Dermis microvascular lymphatic vessel endothelial cell (primary cell): Measurements from ENCODE around the gene GP9. TPM values are rescaled to one million over a fixed set of nuclear protein-coding genes. Genes with fewer than 3 reads are reported as not detected.

ENCODE experiments used
- DNase-seq, 2 donors: peaks; one replicate each; pipeline versions ENCODE4 v3.0.0 to v3.0.0-alpha.2; 2010; ENCODE audit warnings: low read depth in 2 of 2
- total RNA-seq: library from RNA; depleted of rRNA; stranded (reverse); fragments of >200 nt; gene quantifications from 2 replicates; pipeline ENCODE4 v1.2.1, GENCODE V29; 2014

GP9 gene
- total RNA-seq, 1 donor from 2014 or later: not detected

DNA sequence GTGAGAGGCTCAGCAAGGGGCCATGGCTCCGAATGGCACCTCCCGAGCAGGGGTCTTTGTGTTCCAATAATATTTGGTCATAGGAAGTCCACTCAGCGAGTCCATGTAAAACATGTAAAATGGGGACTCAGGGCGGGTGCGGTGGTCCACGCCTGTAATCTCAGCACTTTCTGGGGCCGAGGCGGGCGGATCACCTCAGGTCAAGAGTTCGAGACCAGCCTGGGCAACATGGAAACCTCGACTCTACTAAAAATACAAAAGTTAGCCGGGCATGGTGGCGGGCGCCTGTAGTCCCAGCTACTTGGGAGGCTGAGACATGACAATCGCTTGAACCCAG is 33.1 kb upstream of the GP9 start:
- no peak for DNase-seq

DNA sequence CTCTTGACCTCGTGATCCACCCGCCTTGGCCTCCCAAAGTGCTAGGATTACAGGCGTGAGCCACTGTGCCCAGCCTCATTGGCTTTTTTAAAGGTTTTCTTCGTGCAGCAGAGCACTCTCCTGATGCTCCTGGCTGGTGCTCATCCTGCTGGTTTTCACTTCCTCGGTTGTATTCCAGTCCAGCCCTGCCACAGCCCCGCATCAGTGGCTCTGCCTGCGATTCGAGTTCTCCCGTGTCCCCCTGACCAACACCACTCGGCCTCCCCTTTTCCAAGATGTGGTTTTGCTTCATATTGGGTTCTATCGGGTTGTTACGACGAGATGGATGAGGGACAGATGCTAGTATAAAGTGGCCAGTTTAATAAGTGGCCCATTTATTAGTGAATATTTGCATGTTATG is 31.7 kb upstream of the GP9 start:
- DNase-seq: no peak

DNA sequence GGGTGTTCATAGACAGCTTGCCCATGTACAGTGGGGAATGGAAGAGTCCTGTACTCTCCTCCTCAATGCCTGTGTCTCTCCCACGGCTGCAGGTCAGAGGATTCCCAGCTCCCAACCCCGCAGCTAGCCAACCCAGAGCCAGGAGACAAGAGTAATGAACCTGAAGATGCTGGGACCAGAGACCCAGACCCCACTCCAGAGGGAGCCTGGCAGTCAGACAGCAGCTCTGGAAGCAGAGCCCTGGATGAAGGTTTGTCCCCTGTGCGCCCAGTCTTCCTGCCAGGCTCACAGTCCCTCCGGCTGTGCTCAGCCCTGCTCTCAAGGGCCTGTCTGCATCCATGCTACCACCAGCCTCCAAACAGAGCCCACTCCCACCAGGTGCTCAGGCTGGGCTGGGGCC is 30.0 kb upstream of the GP9 start:
- no peak for DNase-seq

DNA sequence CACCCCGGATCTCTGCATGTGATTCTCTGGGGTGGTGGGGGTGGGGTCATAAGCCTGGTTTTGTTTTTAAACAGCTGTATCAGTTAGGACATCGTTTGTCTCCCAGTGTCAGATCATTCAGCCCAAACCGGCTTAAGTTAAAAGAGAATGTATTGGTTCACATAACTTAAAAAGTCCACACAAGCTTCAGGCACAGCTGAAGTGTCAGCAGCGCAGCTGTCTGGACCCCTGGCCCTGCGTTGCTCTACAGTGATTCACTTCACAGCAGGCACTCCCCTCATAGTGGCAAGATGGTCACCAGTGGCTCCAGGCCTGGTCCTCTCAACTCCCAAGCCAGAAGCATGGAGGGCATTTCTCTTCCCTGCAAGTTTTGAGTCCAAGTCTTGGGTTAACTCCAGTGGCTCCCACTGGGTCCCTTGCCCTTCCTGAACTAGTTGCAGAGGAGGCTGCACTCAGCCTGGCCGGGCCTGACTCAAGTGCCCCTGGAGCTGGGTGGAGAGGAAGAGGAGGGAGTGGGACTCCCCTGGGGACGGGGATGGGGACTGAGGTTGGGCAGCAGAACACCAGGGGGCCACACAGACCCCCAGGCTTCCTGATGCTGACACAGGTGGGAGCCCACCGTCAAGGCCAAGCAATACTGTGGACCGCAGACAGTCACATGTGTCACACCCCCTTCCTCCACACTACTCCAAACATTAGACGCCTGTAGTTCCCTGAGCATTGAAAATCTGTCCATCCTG is 28.9 kb upstream of the GP9 start:
- DNase-seq: no peak

DNA sequence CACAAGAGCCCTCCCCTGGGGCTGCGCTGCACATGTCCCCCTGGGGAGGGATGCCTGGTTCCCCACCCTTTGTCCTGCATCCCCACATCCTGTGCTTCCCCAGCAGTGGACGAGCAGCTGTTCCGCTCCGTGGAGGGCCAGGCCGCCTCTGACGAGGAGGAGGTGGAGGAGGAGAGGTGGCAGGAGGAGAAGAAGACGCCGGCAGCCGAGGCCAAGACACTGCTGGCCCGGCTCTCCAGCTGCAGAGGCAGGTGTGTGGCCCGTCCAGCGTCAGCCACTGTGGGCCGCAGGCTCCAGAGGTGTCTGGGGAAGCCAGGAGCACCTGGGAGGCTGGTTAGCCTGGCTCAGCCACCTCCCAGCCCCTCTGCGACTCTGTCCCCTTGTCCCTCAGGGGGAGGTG is 27.9 kb upstream of the GP9 start:
- DNase-seq: no peak

DNA sequence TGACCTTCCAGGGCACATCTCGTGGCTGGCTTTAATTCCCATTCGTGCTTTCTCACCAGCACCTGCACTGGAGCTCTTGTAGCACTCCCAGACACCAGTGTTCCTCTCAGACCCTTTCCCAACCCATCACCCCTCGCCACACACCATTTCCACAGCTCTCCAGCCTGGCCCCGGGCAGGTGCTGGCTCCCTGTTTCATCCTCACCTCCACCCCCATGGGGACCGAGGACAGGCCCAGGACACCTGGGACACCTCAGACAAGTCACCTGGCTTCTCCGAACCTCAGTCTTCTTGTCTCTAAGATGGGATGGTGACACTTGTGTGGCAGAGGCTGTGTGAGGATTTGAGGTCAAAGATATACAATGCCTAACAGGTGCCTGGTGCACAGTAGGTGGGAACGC is 27.4 kb upstream of the GP9 start:
- DNase-seq: no peak

DNA sequence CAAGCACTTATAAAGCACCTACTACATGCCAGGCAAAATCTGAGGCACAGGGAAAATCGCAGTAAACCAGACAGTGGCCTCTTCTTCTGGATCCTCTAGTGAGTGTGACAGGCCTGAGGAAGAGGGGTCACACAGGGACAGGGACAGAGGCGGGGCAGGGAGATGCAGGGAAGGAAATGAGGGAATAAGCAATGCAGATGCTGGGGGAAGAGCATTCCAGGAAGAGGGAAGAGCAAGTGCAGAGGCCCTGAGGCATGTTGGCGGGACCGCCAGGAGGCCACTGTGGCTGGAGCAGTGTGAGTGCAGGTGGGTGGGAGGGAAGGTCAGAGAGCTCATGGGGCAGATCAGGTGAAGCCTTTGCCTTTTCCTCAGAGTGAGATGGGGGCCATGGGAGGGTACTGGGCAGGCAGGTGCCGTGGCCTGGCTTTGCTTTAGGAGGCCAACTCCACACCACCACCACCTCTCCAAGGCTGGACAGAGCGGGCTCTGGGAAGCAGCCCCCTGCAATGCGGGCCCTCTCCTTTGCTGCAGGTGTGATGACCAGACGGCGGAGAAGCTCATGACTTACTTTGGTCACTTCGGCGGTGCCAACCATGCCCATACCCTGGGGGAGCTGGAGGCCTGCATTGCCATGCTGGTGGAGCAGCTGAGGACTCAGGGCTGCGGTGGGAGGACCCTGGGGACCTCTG is 26.8 kb upstream of the GP9 start:
- no peak for DNase-seq

DNA sequence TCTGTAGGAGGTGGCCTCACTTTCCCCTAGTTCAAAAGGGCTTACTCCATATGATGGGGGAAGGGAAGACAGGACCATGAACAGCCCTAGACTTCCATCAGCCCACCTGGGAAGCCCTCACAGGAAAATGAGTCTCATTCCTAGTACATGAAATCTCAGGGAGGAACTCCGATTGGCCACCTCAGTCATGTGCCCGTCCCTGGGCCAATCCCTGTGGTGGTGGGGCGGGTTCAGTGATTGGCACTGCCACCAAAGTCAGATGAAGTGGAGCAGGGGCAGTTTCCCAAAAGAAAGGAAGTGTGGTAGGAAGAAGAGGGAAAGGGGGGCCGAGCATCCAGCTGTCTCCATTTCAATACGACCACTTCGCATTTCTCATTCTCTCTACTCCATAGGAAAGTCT is 25.9 kb upstream of the GP9 start:
- DNase-seq: no peak

DNA sequence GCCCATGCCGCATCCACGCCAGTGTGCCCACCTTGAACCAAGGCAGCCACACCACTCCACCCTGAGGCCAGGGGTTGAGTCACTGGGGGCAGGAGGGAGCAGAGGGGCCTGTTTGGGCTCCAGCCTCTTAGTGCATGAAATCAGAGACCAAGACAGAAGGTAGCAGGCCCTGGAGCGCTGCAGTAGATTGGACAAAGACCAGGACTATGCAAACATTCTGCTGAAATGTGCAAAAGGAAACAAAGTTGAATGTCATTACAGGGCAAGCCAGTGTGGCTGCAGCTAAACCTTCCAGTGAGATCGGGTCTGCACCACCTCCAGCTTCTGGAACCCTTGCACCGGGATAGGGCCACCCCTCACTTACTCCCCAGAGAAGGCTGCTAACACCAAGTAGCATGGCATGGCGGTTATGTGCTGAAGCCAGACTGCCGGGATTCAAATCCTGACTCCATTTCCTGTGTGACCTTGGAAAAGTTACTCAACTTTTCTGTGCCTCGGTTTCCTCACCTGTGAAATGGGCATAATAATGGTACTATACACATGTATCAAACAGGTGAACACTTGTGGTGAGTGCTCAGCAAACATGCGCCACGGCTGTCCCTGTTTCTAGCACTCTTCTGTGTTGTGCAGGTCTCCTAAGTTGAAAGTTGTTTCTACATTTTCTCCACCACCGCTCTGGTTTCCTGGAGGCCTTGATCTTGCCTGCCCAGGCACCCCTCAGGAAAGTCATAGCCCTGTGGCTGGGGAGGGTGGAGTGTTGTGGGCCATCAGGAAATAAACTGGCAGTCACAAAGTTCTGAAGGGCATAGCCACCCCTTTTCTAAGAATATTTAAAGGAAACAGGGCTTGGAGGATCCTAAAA is 25.0 kb upstream of the GP9 start:
- no peak for DNase-seq

DNA sequence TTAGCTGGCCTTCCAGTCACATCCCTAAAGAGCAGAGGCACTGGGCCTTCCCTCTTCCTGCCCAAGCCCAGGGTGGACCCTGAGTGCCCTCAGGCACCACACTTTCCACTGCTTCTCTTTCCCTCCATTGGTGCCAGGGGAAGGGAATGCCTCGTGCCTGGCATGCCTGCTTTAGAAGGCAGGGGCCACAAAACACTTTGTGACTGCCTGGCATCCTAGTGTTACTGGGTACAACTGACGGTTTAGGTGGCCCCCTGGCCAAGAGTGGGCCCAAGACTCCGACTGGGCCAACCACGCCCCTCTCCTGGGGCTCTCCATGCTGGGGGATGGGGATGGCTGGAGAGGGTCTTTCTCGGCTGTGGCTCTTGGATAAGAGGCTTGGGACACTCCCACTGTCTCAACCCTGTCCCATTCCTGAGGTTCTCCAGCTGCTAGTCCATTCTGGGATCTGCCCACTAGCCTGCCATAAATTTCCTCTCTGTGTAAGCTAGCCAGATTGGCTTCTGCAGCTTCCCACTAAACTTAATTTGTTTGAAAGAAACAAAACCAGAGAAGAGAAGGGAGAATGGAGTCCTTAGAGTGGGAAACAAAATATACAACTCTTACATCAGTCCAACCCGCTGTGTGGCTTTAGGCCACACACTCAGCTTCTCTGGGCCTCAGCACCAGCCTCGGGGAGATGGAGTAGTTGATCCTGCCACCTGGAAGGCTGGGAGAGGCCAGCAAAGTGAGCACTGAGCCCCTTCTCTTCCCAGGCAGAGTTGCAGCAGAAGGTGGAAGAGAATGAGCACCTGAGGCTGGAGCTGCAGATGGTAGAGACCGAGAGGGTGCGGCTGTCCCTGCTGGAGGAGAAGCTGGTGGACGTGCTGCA is 24.1 kb upstream of the GP9 start:
- no peak for DNase-seq

DNA sequence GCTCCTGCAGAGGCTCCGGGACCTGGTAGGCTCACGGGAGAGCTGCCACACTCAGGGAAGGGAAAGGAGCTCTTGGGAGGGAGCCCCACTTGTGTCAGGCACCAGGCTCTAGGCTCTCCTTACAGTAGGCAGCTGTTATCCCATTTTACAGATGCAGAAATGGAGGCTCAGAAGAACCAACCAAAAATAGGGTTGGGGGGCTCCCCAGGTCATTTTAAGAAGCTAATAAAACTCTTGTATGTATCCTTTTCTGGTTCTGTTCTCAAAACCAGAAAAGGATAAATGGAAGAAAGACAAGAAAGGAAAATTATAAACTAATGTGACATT is 23.5 kb upstream of the GP9 start:
- DNase-seq: no peak

DNA sequence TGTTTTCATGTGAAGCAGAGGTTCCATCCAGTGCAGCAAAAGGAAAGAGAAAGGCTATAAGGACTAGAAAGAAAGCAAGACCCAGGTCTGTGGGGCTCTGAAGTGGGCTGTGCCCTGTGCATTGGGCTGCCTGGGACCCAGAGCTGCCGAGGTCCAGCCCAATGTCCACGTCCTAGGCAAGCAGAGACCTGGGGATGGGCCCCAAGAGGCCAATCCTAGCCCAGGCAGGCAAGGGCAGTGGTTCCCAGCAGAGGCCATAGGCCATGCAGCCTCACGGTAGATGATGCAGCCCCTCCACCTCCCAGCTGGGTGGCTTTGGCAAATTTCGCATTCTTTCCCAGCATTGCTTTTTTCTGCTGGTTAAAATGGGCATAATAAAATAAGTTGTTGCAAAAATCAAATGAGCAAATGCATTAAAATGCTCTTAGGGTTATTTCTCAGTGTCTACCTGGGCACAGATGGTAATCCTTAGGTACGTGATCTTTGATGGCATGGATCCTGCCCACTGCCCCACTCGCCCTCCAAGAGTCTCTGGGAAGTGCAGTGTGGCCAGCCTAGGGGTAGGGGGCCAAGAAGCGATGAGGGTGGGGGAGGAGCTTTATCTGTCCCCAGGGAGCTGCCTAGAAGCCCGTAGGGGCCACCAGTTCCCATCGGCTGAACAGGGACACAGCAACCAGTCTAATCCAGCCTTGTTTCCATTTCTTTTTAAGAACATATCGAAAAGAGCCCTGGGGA is 22.3 kb upstream of the GP9 start:
- no peak for DNase-seq

DNA sequence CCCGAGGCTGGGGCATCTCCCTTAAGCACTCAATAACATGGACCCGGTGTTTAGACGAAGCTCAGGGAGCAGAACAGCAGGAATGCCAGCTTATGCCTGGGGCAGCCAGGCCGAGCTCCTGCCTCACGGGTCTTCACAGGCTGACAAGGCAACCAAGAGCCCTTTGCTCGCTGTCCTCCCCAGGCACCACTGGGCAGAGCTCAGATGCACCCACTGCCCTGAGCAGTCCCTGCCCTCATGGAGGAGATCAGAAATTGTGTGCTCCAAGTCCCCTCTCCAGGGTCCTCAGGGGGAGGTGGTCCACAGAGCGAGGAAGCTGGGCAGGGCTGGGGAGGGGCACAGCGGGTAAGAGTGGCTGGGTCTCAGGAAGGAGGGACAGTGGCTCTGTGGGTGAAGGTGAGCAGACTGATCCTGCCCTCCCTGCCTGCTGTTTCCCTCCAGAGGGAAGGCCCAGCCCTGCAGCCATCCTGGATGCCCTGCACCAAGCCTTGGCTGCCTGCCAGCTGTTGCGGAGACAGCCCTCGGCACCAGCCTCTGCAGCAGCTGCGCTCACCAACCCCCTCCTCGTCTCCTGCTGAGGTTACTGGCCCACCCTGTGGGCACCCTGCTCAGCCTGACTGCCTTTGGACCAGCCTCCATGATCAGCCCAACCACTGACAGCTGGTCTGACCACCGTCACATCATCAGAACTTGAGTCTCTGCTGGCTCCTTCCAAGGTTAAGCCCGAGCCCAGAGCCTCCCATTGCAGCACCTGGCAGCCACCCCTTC is 21.1 kb upstream of the GP9 start:
- DNase-seq: no peak

DNA sequence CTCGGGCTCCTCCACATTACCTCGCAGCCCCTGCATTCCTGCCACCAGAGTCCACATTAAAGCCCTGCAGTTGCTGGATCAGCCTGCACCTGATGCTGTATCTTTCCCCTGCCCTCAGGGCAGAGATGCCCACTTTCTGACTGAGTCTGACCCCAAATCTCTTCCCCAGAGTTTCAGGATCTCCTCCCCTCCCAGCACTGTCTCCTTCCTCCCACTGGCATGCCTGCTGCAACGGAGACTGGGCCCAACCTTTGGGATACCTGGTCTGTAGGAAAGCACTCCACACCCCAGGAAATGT is 20.6 kb upstream of the GP9 start:
- no peak for DNase-seq

DNA sequence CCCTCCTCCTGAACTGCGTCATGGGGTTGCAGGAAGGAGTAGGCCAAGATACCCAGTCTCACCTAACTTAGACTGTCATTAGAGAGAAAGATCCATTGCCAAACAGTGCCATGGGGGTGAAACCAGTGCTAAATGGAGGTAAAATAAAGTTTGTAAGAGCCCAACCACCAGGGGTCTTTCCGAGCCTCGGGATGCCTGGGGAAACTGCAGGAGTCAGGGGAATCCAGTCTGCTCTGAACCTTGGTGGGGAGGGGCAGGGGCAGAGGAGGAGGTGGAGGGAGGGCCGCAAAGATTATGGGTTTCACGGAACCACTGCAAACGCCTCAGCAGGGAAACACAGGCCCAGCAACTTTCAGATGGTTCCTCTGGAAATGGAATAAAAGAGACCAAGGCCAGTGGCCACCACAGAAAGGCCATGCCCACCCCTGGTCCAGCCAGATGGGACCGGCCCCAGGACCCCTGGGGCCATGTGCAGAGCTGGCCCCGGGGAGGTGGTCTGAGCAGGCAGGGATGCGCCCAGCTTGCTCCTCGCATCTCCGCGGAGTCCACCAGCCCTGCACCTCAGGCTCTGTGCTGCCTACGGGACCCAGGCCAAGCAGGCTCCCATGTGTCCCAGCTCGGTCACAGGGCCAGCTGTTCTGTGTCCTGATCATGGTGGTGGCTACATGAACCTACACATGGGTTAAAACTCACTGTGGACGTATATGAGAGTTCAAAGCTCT is 19.8 kb upstream of the GP9 start:
- no peak for DNase-seq

DNA sequence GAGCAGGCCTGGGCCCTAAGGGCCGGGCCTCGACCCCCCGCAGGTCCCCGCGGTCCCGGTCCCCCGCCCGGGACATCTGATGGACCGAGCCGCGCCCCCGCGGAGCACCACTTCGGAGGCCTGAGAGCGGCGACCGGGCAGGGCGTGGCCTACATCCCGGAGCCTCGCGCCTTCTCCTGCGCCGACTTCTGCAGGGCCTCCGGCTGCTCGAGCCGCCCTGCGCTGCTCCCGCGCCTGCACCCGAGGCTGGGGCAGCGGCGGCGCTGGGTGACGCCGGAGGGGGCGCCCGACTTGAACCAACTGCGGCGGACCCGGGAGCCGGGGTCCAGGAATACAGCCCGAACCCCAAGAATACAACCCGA is 14.9 kb upstream of the GP9 start:
- no peak for DNase-seq

DNA sequence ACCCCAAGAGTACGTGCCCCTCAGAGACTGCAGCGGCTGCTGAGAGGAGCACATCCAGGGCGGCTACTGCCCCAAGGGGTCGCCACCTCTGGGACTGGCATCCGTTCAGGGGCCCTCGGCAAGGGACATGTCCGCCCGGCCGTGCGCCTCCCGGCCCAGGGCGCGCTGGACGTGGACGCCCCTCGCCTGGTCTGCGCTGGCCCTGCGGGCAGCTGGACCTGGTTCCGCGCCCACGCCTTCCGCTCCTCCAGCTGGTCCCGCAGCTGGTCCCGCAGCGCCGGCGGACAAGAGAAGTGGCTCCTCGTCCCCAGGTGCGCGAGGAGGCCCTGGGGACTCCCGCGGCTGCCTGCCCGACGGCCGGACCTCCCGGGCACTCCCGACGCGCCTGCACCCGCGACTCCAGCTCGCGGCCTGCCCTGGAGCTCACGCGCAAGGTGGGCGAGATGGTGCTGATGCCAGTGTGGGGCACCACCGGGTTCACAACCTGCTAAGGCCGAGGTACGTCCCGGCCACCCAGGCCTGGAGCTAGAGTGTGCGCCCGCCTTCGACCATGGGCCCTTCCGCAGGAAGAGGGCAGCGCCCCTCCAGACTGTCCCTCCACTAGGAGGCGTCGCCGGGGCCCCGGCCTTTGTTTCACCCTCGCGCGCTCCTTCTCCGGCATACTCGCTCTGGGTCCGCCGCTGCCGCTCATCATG is 14.4 kb upstream of the GP9 start:
- no peak for DNase-seq

DNA sequence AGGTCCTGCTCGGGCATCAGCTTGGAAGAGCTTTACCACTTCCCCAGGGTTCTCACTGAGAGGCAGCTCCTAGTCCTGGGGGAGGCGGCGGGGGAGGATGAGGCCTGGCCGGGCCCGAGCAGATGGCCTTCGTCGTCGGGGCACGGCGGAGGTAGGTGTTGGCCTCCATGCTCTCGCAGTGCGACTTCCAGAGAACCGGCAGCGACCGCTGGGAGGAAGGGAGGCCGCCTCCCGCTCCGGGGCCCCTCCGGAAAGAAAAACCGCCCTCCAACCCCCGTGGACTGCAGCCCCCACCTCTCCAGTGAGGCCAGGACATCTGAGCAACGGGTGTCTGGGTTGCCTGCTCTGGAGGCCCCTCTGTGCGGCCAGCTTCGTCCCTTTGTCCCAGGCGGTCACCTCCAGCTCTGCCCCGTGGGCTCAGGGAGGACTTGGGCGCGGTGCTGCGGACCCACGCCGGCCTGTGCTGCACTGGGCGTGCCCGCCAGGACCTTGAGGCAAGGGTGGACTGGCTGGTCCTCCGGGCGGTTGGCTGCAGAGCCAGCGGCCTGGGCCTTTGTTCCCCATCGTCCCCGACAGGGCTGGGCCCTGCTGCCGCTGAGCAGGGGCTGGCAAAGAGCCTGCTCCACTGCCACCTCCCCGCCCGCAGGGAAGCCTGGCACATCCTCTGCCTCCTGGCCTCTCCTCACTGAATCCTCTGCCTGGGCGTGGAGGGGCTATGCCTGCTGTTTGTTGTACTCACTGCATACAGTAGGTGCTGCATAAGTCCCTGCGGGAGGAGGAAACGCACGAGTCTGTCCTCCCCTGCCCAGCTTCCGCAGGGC is 13.6 kb upstream of the GP9 start:
- DNase-seq: no peak

DNA sequence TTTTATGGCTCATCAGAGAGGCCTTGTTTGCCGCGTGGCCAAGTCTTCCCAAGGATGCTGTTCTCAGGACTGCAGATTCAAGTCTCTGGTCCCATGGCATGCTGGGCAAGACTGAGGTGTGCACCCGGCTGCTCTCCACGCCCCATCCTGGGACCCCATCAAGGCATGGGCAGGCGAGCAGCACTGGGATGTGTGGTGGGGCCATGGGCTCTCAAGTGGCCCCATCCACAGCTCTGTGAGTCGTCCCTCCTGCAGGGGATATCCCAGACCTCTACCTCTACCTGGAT is 13.1 kb upstream of the GP9 start:
- DNase-seq: no peak
